AG09319 (cell line): ENCODE data around the gene ARRB1.

ENCODE experiments used
- DNase-seq: peaks from one replicate; pipeline ENCODE4 v3.0.0-alpha.2; 2010; ENCODE audit warnings: low read depth; ENCODE audit errors: extremely low read depth
- CTCF ChIP-seq: IDR thresholded peaks from 2 replicates; pipeline ENCODE4 v1.5.1; 2011; ENCODE audit warnings: low read depth, mild to moderate bottlenecking, inconsistent platforms, low read length, moderate library complexity

The ARRB1 gene

GRCh38 chr11:75341612-75342011 is 9.8 kb downstream of the ARRB1 start:
- TF ChIP-seq CTCF: no peak
- no peak for DNase-seq

- no peak for DNase-seq
- no peak; the same call in 1 of the 2 replicates for TF ChIP-seq CTCF
These were observed 11.6 kb downstream of the ARRB1 start for GRCh38 chr11:75339685-75340409.

- no peak for DNase-seq
- no peak for TF ChIP-seq CTCF
These were observed 12.8 kb downstream of the ARRB1 start for GRCh38 chr11:75338516-75339208.

GRCh38 chr11:75337195-75337654 is 14.2 kb downstream of the ARRB1 start:
- no peak for TF ChIP-seq CTCF
- DNase-seq: no peak

GRCh38 chr11:75334976-75335375 is 16.5 kb downstream of the ARRB1 start:
- no peak for TF ChIP-seq CTCF
- DNase-seq: no peak

- no peak for TF ChIP-seq CTCF
- no peak for DNase-seq
These were observed 17.0 kb downstream of the ARRB1 start for GRCh38 chr11:75334402-75334891.

- TF ChIP-seq CTCF: no peak
- DNase-seq: no peak
These were observed 17.7 kb downstream of the ARRB1 start for GRCh38 chr11:75333807-75334140.
